CD4-positive, alpha-beta T cell treated with Interleukin-6 at 100 ng/mL for 8 hours (primary cell): ENCODE data around the gene BLTP3B.
"Not testable (repeated sequence)": the region's sequence is repeated elsewhere in the genome, so short reads cannot be mapped to it uniquely, and the experiment has no call there.

Experiments used
- DNase-seq: peaks from one replicate; pipeline ENCODE4 v3.0.0-alpha.2; 2020; ENCODE audit warnings: mixed read lengths, low spot score

The BLTP3B gene

DNA sequence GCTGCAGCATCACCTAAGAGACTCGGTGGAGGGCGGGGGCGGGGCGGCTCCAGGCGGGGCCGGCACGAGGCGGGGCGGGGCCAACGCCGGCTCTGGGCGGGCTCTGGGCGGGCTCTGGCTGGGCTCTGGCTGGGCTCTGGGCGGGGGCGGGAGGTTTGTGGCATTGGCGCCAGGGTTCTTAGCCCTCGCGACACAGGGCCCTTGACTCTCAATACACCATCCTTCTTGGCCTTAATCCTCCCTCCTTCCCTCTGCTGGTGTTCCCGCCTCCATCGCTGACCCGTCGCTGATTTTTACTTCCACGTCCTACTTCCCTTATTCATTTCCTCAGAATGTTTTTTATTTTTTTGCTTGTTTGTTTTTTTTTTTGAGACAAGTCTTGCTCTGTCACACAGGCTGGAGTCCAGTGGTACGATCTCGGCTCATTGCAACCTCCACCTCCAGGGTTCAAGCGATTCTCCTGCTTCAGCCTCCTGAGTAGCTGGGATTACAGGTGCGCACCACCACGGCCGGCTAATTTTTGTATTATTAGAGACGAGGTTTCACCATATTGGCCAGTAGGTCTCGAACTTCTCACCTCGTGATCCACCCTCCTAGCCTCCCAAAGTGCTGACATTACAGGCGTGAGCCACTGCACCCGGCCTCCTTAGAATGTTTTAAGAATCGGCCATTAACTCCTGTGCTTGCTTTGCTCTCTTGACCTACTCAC lies at the start of gene BLTP3B:
TSS of gene BLTP3B (minus strand) at position 24 of the 709 bp plus-strand sequence. CDS start 239 bp downstream, outside the sequence.
- peak; percentile 90 for DNase-seq

- DNase-seq = no peak
These were observed 47.1 kb upstream of the BLTP3B start for GRCh38 chr12:100189636-100190394.

DNA sequence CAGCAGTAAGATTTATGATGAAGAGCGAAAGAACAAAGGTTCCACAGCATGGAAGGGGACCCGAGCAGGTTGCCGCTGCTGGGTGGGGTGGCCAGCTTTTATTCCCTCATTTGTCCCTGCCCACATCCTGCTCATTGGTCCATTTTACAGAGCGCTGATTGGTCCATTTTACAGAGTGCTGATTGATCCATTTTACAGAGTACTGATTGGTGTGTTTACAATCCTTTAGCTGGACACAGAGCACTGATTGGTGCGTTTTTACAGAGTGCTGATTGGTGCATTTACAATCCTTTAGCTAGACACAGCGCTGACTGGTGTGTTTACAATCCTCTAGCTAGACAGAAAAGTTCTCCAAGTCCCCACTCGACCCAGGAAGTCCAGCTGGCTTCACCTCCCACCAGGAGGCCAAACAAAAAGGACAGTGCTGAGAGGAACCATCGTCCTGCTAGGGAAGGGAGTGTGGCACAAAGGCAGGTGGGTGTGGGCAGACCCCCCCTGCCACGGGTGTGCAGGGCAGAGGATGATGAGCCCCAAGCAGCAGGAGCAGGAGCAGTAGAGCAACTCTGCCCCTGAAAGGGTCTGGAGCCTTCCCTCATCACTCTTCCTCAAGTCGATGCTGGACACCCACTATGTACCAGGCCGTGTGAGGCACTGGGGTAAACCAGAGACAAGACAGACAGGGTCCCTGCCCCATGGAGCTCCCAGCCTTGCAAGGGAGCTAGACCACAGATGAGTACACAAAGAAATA lies 46.4 kb upstream of the BLTP3B start:
- DNase-seq = not testable (repeated sequence)

DNA sequence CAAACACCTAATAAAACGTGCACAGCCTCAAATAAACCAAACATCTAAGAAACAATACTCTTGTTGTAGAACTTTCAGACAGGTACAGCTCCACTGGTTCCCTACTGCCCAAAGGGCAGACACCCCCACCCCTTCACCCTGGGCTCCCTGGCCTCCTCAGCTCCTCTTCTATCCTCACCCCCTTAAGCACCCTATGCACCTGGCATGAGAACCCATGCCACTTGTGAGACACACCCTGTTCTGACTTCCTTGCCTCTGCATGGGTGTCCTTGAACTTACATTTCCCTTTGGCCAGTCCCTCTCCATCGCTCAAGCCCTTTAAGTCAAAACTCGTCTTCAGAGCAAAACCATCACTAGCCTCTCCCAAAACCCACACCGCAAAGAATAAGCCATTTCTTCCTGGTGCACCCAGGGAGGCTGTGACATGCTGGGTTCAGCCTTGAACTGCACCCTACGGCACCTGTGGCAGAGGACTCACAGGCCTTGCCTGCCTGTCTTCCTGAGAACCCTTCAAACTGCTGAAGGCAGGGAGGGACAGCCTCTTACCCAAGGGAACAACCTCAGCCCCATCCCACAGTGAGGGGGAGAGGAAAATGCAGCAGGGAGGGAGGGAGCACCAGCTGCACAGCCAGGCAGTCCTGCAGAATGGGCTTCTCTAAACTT lies 45.3 kb upstream of the BLTP3B start:
- DNase-seq = no peak

DNA sequence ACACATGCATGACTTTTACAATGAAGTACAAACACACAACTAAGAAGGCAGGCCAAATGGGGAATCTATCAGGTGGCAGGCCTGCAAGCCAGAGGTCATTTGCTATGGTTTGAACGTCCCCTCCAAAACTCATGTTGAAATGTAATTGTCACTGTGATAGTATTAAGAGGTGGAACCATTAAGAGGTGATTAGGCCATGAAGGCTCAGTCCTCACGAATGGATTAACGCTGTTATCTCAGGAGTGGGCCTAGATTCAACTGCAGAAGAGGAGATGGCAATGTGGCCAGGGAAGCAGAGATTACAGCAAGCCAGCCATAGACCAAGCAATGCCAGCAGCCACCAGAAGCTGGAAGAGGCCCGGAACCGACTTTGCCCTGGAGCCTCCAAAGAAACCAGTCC lies 44.4 kb upstream of the BLTP3B start:
- DNase-seq = no peak

GRCh38 chr12:100186071-100186470 lies 43.4 kb upstream of the BLTP3B start:
- no peak for DNase-seq

DNA sequence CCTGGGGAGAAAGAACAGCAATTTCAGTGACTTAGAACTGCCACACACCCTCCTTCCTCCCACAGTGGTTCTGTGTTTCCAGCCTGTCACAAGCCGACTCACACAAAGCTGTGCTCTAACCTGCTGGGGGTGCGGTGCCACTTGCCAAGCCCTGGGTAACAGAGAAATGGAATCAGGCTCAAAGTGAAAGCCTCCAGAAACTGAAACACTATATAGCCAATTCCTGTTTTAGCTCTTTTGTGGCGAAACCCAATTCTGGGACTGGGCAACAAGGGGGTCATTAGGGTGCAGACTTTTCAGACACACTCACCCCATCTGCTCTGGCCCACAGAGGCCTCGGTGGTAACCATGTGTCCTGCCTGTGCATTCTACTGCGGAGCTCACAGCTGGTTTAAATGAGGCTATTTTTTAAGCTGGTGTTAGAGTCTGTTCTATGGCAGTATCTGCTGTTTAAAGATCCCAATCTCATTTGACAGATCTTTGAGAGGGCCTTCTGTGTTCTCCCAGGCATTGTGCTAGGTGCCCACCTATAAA lies 42.8 kb upstream of the BLTP3B start:
- no peak for DNase-seq

DNA sequence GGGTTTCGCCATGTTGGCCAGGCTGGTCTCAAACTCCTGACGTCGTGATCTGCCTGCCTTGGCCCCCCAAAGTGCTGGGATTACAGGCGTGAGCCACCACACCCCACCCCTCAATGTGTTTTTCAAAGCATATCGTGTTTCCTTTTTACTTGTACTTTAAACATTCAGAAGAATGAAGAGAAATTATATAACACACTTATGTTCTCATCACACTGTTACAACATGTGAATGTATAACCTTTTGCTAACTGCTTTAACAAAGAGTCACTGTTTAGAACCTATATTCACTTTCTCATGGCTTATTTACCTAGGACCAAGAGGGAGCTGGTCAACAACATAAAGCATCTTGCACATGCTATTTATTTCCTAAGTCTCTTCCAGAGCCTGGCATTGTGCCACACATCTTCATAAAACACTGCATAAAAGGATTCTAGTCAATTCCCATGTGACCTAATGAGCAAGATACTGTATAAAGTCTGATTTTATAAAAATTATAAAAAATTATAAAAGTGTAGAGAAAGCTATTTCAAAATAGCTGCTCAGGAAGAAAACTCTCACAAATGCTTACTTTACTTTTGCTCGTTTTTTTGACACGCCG lies 42.0 kb upstream of the BLTP3B start:
- no peak for DNase-seq

DNA sequence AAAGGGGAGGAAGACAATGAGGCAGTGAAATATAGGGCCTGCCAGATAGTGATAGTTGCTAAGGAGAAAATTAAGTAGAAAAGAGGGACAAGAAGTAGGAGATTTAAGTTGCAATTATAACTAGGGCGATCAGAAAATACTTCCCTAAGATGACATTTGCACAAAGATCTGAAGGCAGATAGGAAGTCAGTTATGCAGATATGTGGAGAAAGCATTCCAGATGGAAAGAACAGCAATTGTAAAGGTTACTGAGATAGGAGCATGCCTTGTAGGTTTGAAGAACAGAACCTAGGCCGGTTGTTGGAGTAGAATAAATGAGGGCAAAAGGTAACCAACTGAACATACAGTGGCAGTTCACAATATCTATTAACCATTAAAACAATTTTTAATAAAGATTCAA lies 36.6 kb upstream of the BLTP3B start:
- DNase-seq = no peak

DNA sequence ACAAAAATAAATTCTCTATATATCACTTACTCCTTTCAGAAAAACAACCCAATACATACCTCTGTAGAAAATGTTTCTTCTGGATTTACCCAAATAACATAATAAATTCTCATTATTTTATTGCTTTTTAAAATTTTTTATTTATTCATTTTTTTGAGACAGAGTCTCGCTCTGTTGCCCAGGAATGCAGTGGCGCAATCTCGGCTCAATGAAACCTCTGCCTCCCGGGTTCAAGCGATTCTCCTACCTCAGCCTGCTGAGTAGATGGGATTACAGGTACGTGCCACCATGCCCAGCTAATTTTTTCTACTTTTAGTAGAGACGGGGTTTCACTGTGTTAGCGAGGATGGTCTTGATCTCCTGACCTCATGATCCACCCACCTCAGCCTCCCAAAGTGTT lies 33.8 kb upstream of the BLTP3B start:
- not testable (repeated sequence) for DNase-seq

GRCh38 chr12:100174495-100174894 lies 31.8 kb upstream of the BLTP3B start:
- DNase-seq = no peak

GRCh38 chr12:100173111-100173510 lies 30.4 kb upstream of the BLTP3B start:
- no peak for DNase-seq

GRCh38 chr12:100171248-100171647 lies 28.6 kb upstream of the BLTP3B start:
- DNase-seq = no peak

DNA sequence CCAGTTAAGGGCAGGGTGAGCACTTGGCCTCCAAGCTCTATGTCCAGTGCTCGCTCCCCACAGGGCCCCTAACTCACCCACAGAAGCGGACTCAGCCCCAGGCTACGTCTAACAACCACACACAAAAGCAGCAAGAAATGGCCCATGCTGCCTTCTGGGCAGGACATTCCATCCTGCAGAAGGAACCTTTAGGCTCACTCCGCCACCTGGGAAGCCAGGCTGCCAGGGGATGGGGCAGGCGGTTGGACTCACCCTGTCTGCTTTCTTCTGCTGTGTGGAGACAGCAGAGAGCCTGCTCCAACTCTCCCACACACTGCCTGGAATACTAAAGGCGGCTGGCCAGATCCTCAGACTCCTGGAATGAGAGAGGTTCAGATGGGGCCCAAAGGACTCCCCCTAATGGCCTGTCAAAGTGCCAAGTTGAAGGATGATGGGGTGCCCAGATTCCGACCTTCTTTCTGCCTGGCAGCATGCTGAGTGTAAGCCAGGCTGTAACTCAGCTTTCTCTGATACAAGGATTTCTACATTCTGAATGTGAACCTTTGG lies 27.7 kb upstream of the BLTP3B start:
- no peak for DNase-seq

GRCh38 chr12:100169345-100169744 lies 26.7 kb upstream of the BLTP3B start:
- DNase-seq = no peak

DNA sequence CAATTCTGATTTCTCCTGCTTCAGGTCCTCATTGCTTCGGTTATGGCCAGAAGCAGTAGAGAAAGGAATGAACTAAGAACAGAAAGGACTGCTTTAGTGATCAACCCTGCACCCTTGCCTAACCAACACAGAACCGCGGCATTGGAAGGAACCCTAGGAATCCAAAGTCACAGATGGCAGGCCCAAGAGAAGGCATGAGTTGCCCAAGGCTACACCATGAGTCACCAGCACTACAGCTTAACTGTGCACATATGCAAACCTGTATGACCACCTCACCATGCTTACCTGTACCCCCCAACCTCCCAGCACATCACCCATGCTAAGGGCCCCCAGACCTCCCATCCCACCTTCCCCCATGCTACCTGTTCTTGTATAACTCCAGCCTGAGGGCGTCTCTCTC lies 25.9 kb upstream of the BLTP3B start:
- DNase-seq = no peak

- no peak for DNase-seq
These were observed 23.6 kb upstream of the BLTP3B start for GRCh38 chr12:100166232-100166631.

DNA sequence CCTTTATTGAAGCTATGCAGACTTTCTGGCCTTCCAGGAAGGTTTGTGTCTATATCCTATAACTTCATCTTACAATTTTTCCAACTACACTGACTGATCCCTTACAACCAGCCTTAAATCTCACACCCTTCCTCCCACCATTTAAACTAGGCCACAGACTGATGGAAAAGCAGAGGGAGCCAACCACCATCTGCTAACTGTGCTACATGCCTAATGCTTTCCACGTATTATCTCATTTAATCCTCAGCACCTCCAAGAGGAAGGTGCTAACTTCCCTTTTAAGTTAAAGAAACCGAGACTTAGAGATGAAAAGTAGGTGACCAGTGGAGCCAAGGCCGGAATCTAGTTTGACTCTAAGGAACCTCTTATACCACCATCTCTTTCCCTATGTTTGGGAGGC lies 22.7 kb upstream of the BLTP3B start:
- no peak for DNase-seq

- no peak for DNase-seq
These were observed 21.6 kb upstream of the BLTP3B start for GRCh38 chr12:100164153-100164704.

DNA sequence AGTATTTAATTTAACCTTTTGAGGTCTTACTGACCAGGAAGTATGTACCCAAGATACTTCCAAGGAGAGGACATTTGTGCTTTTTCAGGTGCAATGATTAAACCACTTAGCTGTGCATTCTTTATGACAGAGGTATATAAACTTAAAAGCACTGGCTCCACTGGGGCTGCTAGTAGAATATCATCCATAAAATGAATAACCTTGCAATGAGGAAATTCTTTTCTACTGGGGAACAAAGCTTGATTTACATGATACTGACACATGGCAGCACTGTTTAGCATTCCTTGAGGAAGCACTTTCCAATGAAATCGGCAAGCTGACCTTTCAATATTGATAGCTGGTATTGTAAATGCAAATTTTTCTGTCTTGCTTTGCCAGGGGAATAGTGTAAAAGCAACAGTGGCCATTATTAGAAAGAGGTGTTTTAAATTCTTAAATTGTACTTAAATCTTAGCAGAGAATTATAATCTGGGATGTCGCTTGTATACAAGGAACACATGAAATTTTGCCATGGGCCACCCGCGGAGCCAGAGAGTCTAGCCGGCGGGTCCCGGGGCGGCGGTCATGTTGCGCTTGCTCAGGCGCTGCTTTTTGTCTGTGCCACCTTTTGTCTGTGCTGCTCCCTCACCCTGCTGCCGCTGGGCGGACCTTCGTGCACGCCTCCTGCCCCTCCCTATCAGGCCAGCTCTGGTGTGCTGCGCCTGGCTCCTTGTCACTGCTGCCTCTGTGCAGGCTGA lies 20.9 kb upstream of the BLTP3B start:
- peak; percentile 70 for DNase-seq
